Stimulated activated effector memory CD8-positive, alpha-beta T cell treated with anti-CD3 and anti-CD28 coated beads, Interleukin-12 subunit alpha, Interleukin-12 subunit beta, amount 100 ng/mL, for 72 hours (primary cell): ENCODE results near the gene PIK3R2.

Experiments
- ATAC-seq: fragments of 150-1000 bp; cut with Tn5 transposase; 2 replicates; pipeline ENCODE4 v1.10.0; 2021
- DNase-seq, 2 donors: peaks; one replicate each; pipeline ENCODE4 v3.0.0; 2021 to 2022; ENCODE audit warnings: low spot score in 2 of 2
- H3K27ac Mint-ChIP-seq: one replicate; pipeline ENCODE4 v1.8.0; 2022; ENCODE audit warnings: mild to moderate bottlenecking, mixed read lengths
- H3K36me3 Mint-ChIP-seq: one replicate; pipeline ENCODE4 v1.8.0; 2022; ENCODE audit warnings: mild to moderate bottlenecking, mixed read lengths
- H3K4me1 Mint-ChIP-seq: one replicate; pipeline ENCODE4 v1.8.0; 2022; ENCODE audit warnings: mixed read lengths
- H3K4me3 Mint-ChIP-seq: one replicate; pipeline ENCODE4 v1.8.0; 2022; ENCODE audit warnings: mild to moderate bottlenecking, mixed read lengths
- H3K9me3 Mint-ChIP-seq: one replicate; pipeline ENCODE4 v1.8.0; 2022; ENCODE audit warnings: mixed read lengths

The PIK3R2 gene

GRCh38 chr19:18119013-18119716 is 33.8 kb upstream of the PIK3R2 start:
- peak overlapping the region; percentile 73 for H3K4me3 Mint-ChIP-seq
- H3K36me3 Mint-ChIP-seq: peaks cover 62% of the 10 kb centered on the region
- ATAC-seq: peak; percentile 39
- H3K27ac Mint-ChIP-seq: peak overlapping the region; percentile 94
- H3K9me3 Mint-ChIP-seq: no peaks in the 10 kb centered on the region
- DNase-seq: peak in 1 of 2 donors; percentile 77
- H3K4me1 Mint-ChIP-seq: peaks cover 49% of the 10 kb centered on the region

DNA sequence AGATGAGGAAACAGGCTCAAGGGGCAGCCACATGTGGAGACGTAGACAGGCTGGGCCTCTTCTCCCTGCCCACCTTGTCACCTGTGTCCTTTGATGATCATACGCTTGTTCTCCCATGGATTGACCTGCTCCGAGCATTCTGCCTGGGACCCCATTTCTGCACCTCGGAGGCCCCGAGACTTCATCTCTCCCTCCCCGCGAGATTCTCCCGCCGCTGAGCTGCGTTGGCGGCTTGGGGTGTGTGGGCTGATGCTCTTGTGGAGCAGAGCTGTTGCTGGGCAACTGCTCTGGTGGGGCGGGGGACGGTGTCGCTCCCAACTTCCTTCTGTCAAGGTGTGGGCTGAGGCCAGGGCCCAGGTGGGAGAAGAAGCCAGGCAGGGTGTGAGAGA is 33.3 kb upstream of the PIK3R2 start:
- peak overlapping the region; percentile 73 for H3K4me3 Mint-ChIP-seq
- no peak for DNase-seq
- ATAC-seq: peak; percentile 58
- peak overlapping the region; percentile 94 for H3K27ac Mint-ChIP-seq
- H3K9me3 Mint-ChIP-seq: no peaks in the 10 kb centered on the region
- H3K36me3 Mint-ChIP-seq: peaks cover 62% of the 10 kb centered on the region
- peaks cover 49% of the 10 kb centered on the region for H3K4me1 Mint-ChIP-seq

DNA sequence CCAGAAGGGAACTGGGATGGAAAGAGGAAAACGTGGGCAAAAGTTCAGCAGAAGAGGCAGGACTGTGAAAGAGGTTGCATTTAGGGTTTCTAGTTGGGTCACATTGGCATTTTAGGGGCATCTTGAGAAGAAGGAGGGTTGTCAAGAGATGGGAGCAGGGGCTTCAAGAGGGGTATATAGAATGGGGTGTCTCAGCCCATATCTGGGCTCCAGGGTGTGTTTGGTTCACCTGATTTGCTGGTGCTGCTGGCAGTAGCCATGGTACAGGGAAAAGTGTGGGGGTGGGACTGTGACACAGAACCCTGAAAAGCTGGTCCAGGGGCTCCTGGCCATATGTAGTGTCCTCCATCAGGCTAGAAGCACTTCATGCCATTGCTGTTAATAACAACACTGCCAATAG is 32.8 kb upstream of the PIK3R2 start:
- peaks cover 64% of the 10 kb centered on the region for H3K36me3 Mint-ChIP-seq
- no peaks in the 10 kb centered on the region for H3K9me3 Mint-ChIP-seq
- DNase-seq (no peak), ATAC-seq (no peak)
- H3K4me1 Mint-ChIP-seq: peaks cover 45% of the 10 kb centered on the region
- peak overlapping the region; percentile 73 for H3K4me3 Mint-ChIP-seq
- peak overlapping the region; percentile 94 for H3K27ac Mint-ChIP-seq

- ATAC-seq (no peak), DNase-seq (no peak)
- H3K27ac Mint-ChIP-seq: peak overlapping the region; percentile 54
- peaks cover 37% of the 10 kb centered on the region for H3K4me1 Mint-ChIP-seq
- H3K9me3 Mint-ChIP-seq: no peaks in the 10 kb centered on the region
- peak overlapping the region; percentile 73 for H3K4me3 Mint-ChIP-seq
- H3K36me3 Mint-ChIP-seq: peaks cover 65% of the 10 kb centered on the region
Observed at GRCh38 chr19:18121166-18121565, 31.8 kb upstream of the PIK3R2 start.

DNA sequence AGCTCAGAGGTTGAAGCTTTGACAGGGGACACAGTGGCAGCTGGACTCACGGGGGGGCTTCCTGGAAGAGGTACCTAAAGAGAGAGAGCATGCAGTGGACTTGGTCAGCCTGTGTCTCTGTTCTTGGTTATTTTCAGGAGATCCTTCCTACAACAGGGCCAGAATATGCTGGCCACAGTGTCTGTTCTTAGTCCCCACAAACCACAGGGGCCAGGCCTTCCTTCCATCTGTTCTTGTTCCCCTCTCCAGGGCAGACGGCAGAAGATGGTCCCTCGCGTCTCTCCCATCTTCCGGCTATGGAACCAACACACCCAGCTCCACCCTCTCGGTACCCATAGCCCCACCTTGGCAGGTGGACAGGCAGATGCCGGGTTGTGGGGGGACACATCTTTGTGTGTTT is 30.5 kb upstream of the PIK3R2 start:
- no peak for DNase-seq
- ATAC-seq: no peak
- Mint-ChIP-seq H3K4me3 (no peak overlapping the region), H3K27ac (peak overlapping the region; percentile 77), H3K4me1 (peaks cover 31% of the 10 kb centered on the region), H3K36me3 (peaks cover 67% of the 10 kb centered on the region), H3K9me3 (no peaks in the 10 kb centered on the region)

DNA sequence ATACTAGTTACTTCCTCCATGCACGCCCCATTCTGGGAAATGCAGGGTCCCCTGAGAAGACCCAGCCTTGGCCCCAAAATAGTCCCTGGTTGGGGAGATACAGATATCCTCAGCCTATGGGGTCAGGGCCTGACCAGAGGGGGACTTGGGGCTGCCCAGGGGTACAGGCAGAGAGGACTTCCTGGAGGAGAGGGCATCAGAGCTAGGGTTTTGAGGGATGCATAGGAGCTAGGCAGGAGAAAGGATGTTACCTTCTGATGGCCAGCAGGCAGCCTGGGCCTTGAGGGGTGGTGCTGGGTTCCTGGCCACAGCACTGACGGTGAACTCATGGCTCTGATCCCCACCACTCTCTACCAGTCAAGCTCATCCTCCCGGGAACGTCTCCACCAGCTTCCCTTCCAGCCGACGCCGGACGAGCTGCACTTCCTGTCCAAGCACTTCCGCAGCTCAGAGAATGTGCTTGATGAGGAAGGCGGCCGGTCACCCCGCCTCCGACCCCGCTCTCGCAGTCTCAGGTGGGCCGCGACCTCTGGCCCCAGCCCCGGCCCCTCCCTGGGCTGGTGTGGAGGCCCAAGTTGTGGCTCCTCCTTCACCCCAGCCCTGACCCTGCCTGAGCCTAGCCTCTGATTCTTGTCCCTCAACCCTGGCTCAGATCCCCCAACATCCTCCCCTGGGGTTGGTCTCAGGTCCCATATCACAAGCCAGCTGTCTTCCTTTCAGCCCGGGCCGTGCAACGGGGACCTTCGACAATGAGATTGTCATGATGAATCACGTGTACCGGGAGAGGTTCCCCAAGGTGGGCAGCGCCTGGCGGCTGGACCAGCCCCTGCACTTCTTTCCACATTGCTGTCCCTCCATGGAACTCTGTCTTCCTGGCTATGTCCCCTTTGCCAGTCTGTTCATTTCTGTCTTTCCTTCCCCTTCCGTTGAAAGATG is 29.8 kb upstream of the PIK3R2 start:
- Mint-ChIP-seq H3K9me3 (no peaks in the 10 kb centered on the region), H3K27ac (peak overlapping the region; percentile 77), H3K4me1 (peaks cover 31% of the 10 kb centered on the region), H3K36me3 (peaks cover 73% of the 10 kb centered on the region), H3K4me3 (no peak overlapping the region)
- DNase-seq: no peak
- ATAC-seq: no peak

- Mint-ChIP-seq H3K9me3 (no peaks in the 10 kb centered on the region), H3K4me1 (peaks cover 31% of the 10 kb centered on the region), H3K27ac (no peak overlapping the region), H3K4me3 (no peak overlapping the region), H3K36me3 (peaks cover 80% of the 10 kb centered on the region)
- ATAC-seq (no peak), DNase-seq (no peak)
Observed at GRCh38 chr19:18123819-18124218, 29.1 kb upstream of the PIK3R2 start.

GRCh38 chr19:18126097-18126496 is 26.9 kb upstream of the PIK3R2 start:
- Mint-ChIP-seq H3K4me1 (peaks cover 13% of the 10 kb centered on the region), H3K9me3 (no peaks in the 10 kb centered on the region), H3K27ac (peak overlapping the region; percentile 68), H3K36me3 (peaks cover 95% of the 10 kb centered on the region), H3K4me3 (no peak overlapping the region)
- ATAC-seq (no peak), DNase-seq (no peak)

GRCh38 chr19:18128044-18128443 is 24.9 kb upstream of the PIK3R2 start:
- ATAC-seq: peak; percentile 96
- Mint-ChIP-seq H3K9me3 (no peaks in the 10 kb centered on the region), H3K4me3 (no peak overlapping the region), H3K4me1 (peaks cover 13% of the 10 kb centered on the region), H3K27ac (peak overlapping the region; percentile 86), H3K36me3 (peaks cover 95% of the 10 kb centered on the region)
- no peak for DNase-seq

DNA sequence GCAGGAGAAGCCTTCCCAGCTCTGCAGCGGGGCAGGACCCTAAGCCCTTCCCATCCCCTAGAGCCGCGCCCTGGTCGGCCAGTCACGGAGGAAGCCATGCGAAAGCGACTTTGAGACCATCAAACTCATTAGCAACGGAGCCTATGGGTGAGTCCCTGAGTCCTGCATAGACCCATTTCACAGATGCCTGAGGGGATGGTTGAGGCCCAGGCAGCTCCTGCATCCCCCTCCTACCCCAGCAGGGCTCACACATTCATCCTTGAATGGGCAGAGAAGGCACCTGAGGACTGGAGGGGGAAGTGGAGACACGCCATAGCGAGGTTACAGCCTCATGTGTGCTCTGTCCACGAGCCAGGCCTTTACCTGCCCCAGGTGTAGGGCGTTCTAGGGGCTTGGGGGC is 24.2 kb upstream of the PIK3R2 start:
- Mint-ChIP-seq H3K36me3 (peaks cover 95% of the 10 kb centered on the region), H3K4me3 (no peak overlapping the region), H3K9me3 (no peaks in the 10 kb centered on the region), H3K4me1 (peaks cover 13% of the 10 kb centered on the region), H3K27ac (peak overlapping the region; percentile 86)
- ATAC-seq (no peak), DNase-seq (no peak)

GRCh38 chr19:18130523-18131242 is 22.3 kb upstream of the PIK3R2 start:
- no peak for DNase-seq
- Mint-ChIP-seq H3K9me3 (no peaks in the 10 kb centered on the region), H3K4me3 (no peak overlapping the region), H3K36me3 (peaks cover 95% of the 10 kb centered on the region), H3K4me1 (peaks cover 13% of the 10 kb centered on the region), H3K27ac (no peak overlapping the region)
- no peak for ATAC-seq

- Mint-ChIP-seq H3K27ac (no peak overlapping the region), H3K9me3 (no peaks in the 10 kb centered on the region), H3K36me3 (peaks cover 100% of the 10 kb centered on the region), H3K4me1 (peaks cover 13% of the 10 kb centered on the region), H3K4me3 (no peak overlapping the region)
- ATAC-seq (no peak), DNase-seq (no peak)
Observed at GRCh38 chr19:18131841-18132596, 20.9 kb upstream of the PIK3R2 start.

GRCh38 chr19:18135712-18136584 is 17.0 kb upstream of the PIK3R2 start:
- ATAC-seq (no peak), DNase-seq (no peak)
- Mint-ChIP-seq H3K36me3 (peaks cover 98% of the 10 kb centered on the region), H3K4me3 (no peak overlapping the region), H3K9me3 (no peaks in the 10 kb centered on the region), H3K27ac (peak overlapping the region; percentile 82), H3K4me1 (no peaks in the 10 kb centered on the region)

DNA sequence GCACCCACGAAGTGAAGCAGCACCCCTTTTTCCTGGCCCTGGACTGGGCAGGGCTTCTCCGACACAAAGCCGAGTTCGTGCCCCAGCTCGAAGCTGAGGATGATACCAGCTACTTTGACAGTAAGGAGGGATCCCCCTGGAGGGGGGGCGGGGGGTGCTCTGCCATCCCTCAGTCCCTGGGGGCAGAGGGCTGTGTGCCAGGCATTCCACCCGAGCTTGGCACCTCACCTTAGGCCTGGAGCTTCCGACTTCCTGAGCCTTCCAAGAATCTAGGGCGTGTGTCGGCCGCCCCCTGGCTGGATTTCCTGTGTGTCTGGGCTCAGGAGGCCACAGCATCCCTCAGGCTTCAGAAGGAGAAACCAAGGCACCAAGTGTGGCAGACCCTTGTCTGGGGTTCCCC is 15.7 kb upstream of the PIK3R2 start:
- DNase-seq (no peak), ATAC-seq (no peak)
- H3K36me3 Mint-ChIP-seq: peaks cover 98% of the 10 kb centered on the region
- H3K4me3 Mint-ChIP-seq: no peak overlapping the region
- no peaks in the 10 kb centered on the region for H3K9me3 Mint-ChIP-seq
- no peak overlapping the region for H3K27ac Mint-ChIP-seq
- no peaks in the 10 kb centered on the region for H3K4me1 Mint-ChIP-seq
